Activated naive CD4-positive, alpha-beta T cell treated with anti-CD3 and anti-CD28 coated beads, Interleukin-2, amount 10 ng/mL, durations not matched to agents 5 hours and 36 hours (primary cell): ENCODE measurements around the gene BIK. TPM values are rescaled to one million over a fixed set of nuclear protein-coding genes. Genes with fewer than 3 reads are reported as not detected.

ENCODE experiments used
- total RNA-seq, 2 experiments: library from RNA; stranded (reverse); gene quantifications; one replicate each; pipeline ENCODE4 v1.2.3, GENCODE V29; 2021

BIK gene
- total RNA-seq, result 1 to 10 TPM; 1.4 to 2.3 TPM

GRCh38 chr22:43110444-43110926 is at the start of gene BIK:
BIK (plus strand) TSS chr22:43110750; CDS start chr22:43124023, 13,273 bp downstream.

GRCh38 chr22:43088984-43089717 is 21.4 kb upstream of the BIK start, which contains the start of gene TTLL1:
TTLL1 (minus strand) TSS chr22:43089391; CDS start chr22:43075586, 13,805 bp downstream.

GRCh38 chr22:43142880-43143562 is 32.5 kb downstream of the BIK start, which contains the start of gene MCAT:
MCAT (minus strand) TSS chr22:43143398; CDS start chr22:43143348, 50 bp downstream.

GRCh38 chr22:43151251-43152002 is 40.9 kb downstream of the BIK start, which contains the start of gene TSPO:
TSPO (plus strand) TSS chr22:43151559; CDS start chr22:43159239, 7,680 bp downstream.

Other genes starting within 250 kb of the BIK start
- 10 to 100 TPM; 32.4 to 37.9 TPM for gene PACSIN2, start 95.6 kb upstream of the BIK start, total RNA-seq
- 1 to 10 TPM; 6.0 to 7.6 TPM for gene TTLL1, start 21.4 kb upstream of the BIK start, total RNA-seq
- gene MCAT, start 32.6 kb downstream of the BIK start, total RNA-seq, result 10 to 100 TPM; 10.5 to 10.7 TPM
- 100 to 1,000 TPM; 124 to 129 TPM for gene TSPO, start 40.8 kb downstream of the BIK start, total RNA-seq
- 10 to 100 TPM; 40.4 to 41.4 TPM for gene TTLL12, start 76.4 kb downstream of the BIK start, total RNA-seq
- not detected for gene SCUBE1, start 232.6 kb downstream of the BIK start, total RNA-seq